Right forelimb (tissue), 1 donor: Measurements from ENCODE around the gene MAGI1.
"Not testable (repeated sequence)": the region's sequence is repeated elsewhere in the genome, so short reads cannot be mapped to it uniquely, and the experiment has no call there.

Source experiments
- DNase-seq: peaks from one replicate; pipeline ENCODE4 v3.0.0-alpha.2; 2018

The MAGI1 gene

GRCh38 chr3:65867463-65868210, 171.1 kb downstream of the MAGI1 start:
- no peak for DNase-seq

GRCh38 chr3:65864357-65864904, 174.3 kb downstream of the MAGI1 start:
- no peak for DNase-seq

GRCh38 chr3:65861718-65862117, 177.0 kb downstream of the MAGI1 start:
- no peak for DNase-seq

- not testable (repeated sequence) for DNase-seq
These were observed 179.1 kb downstream of the MAGI1 start for GRCh38 chr3:65859612-65860011.

- no peak for DNase-seq
These were observed 180.0 kb downstream of the MAGI1 start for GRCh38 chr3:65858749-65859148.

- DNase-seq: no peak
These were observed 181.4 kb downstream of the MAGI1 start for GRCh38 chr3:65857327-65857726.

GRCh38 chr3:65856907-65857306, 181.8 kb downstream of the MAGI1 start:
- DNase-seq: no peak

GRCh38 chr3:65855370-65856100, 183.2 kb downstream of the MAGI1 start:
- no peak for DNase-seq

GRCh38 chr3:65854606-65855304, 184.0 kb downstream of the MAGI1 start:
- DNase-seq: no peak

GRCh38 chr3:65851827-65852226, 186.9 kb downstream of the MAGI1 start:
- DNase-seq: no peak

GRCh38 chr3:65850261-65850660, 188.5 kb downstream of the MAGI1 start:
- no peak for DNase-seq

- DNase-seq: no peak
These were observed 190.7 kb downstream of the MAGI1 start for GRCh38 chr3:65848024-65848423.

- DNase-seq: no peak
These were observed 191.8 kb downstream of the MAGI1 start for GRCh38 chr3:65846936-65847335.

- no peak for DNase-seq
These were observed 194.3 kb downstream of the MAGI1 start for GRCh38 chr3:65844370-65844769.

- DNase-seq: no peak
These were observed 195.0 kb downstream of the MAGI1 start for GRCh38 chr3:65843732-65844131.

GRCh38 chr3:65837604-65838003, 201.1 kb downstream of the MAGI1 start:
- DNase-seq: no peak

- DNase-seq: no peak
These were observed 202.7 kb downstream of the MAGI1 start for GRCh38 chr3:65836047-65836446.

GRCh38 chr3:65833761-65834505, 204.8 kb downstream of the MAGI1 start:
- DNase-seq: no peak

- no peak for DNase-seq
These were observed 206.8 kb downstream of the MAGI1 start for GRCh38 chr3:65831733-65832425.

- DNase-seq: no peak
These were observed 207.6 kb downstream of the MAGI1 start for GRCh38 chr3:65830948-65831732.

GRCh38 chr3:65829228-65829627, 209.5 kb downstream of the MAGI1 start:
- no peak for DNase-seq
